ENCODE results near the gene S100P.

DNA sequence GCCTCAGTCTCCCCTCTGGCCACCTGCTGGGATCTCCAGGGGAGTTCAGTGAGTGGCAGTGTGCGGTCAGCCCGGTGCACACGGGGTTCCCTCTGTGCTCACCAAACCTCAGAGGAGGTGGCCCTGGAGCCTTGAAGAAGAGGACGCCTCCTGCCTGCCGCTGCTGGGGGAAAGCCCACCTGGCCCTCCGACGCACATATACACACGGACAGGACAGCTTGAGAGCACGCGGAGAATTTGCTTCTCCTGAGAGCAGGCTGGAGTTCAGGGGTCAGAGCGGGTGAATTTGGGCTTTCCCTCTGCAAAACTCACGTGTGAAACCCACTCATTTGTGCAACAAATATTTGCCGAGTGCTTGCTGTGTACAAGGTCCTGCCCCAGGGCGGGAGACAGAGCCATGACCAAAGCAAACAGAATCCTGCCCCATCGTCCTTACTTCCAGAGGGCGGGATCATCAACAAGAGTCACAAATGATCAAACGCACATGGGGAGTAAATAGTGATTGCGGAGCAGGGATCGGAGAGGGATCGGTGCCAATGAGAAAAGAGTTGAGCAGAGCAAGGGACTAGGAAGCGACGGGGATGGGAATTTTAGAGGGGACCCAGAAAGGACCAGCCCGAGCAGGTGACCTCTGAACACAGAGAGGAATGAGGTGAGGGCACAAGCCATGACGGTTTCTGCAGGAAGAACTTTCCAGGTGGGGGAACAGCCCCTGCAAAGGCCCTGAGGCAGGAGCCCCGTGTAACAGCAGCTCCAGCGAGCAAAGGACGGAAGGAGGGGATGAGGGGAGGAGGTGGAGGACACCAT lies 39.9 kb downstream of the S100P start:
- TF ChIP-seq, protein P1, sequence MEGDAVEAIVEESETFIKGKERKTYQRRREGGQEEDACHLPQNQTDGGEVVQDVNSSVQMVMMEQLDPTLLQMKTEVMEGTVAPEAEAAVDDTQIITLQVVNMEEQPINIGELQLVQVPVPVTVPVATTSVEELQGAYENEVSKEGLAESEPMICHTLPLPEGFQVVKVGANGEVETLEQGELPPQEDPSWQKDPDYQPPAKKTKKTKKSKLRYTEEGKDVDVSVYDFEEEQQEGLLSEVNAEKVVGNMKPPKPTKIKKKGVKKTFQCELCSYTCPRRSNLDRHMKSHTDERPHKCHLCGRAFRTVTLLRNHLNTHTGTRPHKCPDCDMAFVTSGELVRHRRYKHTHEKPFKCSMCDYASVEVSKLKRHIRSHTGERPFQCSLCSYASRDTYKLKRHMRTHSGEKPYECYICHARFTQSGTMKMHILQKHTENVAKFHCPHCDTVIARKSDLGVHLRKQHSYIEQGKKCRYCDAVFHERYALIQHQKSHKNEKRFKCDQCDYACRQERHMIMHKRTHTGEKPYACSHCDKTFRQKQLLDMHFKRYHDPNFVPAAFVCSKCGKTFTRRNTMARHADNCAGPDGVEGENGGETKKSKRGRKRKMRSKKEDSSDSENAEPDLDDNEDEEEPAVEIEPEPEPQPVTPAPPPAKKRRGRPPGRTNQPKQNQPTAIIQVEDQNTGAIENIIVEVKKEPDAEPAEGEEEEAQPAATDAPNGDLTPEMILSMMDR (conservative IDR thresholded peaks at IDR 0.05; ENCODE audit: low read depth, low read length): no peak
- TF ChIP-seq EZH2 (IDR thresholded peaks at IDR 0.05; ENCODE audit: borderline replicate concordance, low read depth, low read length, poor library complexity, severe bottlenecking): no peak

Measured in A673 (cell line).